Activated CD8-positive, alpha-beta memory T cell treated with anti-CD3 and anti-CD28 coated beads for 4 hours (primary cell): ENCODE results near the gene ACVR1B.
"Not testable (repeated sequence)": the region's sequence is repeated elsewhere in the genome, so short reads cannot be mapped to it uniquely, and the experiment has no call there.

Source experiments
- DNase-seq, 2 donors: peaks; one replicate each; pipeline ENCODE4 v3.0.0-alpha.2; 2020; ENCODE audit warnings: low read depth in 2 of 2

The ACVR1B gene

DNA sequence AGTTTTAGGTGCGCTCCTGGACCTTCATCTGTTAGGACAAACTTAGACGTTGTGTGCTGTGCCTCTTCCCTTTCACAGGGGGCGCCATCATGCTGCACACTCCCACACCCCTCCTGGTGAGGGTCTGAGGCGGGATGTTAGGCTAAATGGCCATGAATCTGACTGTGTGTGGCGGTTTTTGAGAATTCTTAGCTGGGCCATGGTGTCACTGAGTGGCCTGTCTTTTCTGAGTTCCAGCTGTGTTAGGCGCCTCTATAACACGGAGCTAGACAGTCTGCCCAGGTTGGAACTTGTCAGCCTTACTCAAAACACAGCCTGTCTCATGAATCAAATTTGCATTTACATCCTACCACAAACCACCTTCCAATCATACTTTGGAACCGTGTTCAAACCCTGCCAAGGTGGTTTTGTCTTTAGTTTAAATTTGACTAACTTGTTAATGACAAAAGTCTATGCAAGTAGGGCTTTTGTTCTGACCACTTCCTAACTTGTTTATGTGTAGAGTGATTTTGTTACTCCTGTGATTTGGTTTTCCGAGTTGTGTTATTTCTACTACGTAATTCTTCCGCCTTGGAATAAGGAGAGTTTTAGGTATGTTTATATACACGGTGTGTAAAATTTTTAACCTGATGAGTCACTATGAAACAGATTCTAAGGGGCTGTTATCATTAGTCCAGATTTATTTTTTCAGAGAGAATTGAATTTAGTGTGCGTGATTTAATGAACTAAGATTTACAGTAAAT, 19.6 kb downstream of the ACVR1B start:
- no peak for DNase-seq

DNA sequence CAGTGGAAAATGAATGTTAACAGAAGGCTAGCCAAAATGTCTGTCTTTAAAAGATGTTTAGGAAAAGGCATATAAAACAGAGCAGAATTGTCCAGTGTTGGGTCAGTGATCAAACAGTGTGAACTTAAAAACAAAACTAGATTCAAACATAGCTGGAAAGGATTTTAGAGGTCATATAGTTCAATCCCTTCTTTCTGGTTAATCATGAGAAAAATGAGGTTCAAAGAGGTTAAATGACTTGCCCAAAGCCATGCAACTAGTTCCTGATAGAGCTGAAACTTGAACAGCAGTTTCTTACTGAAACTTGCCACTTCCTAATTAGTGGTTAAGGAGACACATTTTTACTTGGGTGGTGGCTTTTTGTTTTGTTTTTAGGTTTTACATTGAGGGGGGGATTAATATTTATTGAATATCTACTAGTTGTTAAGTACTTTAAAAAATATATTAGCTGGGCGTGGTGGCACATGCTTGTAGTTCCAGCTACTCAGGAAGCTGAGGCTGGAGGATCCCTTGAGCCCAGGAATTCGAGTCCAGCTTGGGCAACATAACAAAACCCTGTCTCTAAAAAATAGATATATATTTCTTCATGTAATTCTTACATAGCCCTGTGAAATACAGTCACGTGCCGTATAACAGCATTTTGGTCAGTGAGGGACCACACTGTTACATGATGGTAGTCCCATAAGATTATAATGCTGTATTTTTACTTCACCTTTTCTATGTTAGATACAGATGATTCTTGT, 20.4 kb downstream of the ACVR1B start:
- no peak for DNase-seq

DNA sequence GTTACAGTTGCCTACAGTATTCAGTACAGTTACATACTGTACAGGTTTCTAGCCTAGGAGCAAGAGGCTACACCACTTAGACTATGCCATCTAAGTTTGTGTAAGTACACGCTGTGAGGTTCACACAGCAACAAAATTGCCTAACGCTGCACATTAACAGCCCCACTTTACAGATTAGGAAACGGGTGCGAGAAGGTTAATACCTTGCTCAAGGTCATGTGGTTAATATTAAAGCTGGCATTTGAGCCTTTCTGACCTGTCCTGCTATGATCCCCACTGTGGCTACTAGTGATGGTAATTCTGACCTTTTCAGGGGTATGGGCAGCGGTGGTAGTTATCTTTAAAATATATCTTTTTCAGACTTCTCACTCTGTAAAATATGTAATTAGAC, 20.9 kb downstream of the ACVR1B start:
- no peak for DNase-seq

DNA sequence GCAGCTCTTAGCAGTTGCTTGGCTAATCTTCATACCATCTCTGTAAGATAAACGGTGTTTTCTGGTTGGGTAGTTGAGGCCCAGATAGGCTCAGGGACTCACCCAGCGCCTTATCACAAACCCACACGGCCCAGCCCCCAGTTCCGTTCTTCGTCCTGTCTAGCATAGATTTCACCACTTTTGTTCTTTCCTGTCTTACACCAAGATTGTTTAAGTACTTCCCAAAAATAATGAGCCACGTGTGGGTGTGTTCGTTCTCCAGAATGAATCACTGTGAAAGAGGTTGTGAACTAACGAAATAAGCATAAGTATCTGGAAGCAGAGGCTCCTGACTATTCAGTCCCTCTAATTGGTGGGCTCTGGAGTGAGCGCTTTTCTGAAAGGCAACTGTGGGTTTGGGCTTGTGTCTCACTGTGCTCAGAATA, 21.4 kb downstream of the ACVR1B start:
- DNase-seq = peak in 1 of 2 donors; percentile 31

DNA sequence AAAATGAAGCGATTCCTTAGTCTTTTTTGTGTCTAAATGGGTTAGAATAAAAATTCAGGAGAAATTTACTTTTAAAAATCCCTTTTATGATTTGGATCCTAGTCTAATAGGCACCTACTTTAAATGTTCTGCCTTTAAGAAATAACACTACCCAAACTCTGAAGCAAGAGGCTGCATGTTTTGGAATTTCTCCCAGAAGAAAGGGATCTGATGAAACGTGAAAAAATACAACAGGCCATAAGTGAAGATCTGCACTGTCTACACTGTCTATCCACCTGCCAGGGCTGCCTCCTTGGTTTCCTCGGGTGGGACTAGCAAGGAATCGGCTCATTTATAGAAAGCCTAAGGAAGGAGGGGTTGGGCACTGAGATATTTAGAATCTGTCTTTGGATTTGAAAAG, 22.1 kb downstream of the ACVR1B start:
- DNase-seq = no peak

DNA sequence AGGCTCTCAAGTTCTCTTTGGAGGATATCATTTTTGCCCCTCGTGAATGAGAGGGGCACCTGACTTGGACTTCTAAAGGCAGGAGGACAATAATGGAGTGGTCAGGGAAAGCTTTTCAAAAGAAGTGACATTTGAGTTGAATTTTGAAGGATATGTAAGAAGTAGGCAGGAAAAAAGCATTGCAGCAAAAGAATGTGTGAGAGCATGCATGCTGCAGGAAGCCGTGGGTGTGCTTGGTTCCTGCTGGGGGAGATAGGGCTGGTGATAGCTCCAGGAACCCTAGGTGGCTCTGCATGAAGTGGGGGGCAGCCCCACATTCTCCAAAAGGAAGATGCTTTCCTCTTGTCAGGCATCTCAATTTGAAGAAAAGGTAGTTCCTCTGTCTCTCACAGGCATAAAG, 23.1 kb downstream of the ACVR1B start:
- DNase-seq = no peak

DNA sequence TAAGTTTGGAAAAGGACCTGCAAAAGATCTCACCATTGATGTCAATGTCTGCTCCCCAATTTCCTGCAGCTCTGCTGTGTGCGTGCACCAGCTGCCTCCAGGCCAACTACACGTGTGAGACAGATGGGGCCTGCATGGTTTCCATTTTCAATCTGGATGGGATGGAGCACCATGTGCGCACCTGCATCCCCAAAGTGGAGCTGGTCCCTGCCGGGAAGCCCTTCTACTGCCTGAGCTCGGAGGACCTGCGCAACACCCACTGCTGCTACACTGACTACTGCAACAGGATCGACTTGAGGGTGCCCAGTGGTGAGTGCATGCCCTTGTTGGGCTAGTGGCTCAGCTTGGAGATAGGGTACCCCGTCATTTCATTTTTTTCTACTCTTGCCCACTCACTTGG, 23.7 kb downstream of the ACVR1B start:
- DNase-seq = no peak

DNA sequence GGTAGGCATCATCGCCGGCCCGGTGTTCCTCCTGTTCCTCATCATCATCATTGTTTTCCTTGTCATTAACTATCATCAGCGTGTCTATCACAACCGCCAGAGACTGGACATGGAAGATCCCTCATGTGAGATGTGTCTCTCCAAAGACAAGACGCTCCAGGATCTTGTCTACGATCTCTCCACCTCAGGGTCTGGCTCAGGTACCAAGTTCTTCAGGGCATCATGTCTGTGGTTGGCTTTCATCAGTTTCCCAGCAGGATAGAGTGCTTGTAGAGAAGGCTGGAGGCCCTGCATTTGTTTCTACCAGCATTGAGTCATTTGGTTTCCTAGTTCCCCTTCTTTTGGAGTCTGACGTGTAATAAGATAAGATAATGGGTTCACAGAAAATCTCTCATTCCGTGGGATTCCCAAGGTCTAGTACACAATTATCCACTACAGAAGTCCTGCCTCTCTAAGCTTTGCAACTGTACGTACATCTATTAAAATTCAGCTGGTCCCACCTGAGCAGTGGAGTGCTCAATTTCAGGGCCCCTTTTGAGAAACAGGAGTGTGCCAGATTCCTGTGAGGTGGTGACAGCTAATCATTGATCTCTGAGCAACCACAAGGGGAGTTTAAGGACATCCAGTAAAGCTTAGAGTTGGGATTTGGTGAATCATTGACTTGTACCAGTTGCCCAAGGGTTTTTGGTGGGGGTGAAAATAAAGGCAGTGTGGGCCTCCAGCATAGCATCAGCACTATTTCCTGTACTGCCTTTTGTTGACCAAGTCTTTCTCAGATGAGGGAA, 25.1 kb downstream of the ACVR1B start:
- DNase-seq = no peak

DNA sequence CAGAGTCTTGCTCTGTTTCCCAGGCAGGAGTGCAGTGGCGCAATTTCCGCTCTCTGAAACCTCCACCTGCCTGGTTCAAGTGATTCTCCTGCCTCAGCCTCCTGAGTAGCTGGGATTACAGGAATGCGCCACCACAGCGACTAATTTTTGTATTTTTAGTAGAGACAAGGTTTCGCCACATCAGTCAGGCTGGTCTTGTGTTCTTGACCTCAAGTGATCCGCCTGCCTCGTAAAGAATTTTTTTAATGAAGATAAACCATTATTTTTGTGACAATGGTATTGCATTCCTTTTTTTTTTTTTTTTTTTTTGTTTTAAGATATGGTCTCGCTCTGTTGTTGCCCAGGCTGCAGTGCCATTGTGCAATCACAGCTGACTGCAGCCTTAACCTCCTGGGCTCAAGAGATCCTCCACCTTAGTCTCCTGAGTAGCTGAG, 25.8 kb downstream of the ACVR1B start:
- DNase-seq = no peak

DNA sequence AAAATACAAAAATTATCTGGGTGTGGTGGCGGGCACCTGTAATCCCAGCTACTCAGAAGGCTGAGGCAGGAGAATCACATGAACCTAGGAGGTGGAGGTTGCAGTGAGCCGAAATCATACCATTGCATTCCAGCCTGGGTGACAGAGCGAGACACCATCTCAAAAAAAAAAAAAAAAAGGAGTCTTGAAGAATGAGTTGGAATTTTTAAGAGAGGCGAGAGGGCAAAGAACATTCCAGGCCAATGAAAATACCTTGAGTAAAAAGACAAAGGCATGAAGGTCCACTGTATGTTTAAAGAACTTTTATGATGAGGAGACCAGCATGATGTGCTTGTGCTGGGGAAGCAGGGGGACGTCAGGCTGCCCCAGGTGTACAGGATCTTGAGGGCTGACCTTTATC, 27.8 kb downstream of the ACVR1B start:
- DNase-seq = not testable (repeated sequence)

DNA sequence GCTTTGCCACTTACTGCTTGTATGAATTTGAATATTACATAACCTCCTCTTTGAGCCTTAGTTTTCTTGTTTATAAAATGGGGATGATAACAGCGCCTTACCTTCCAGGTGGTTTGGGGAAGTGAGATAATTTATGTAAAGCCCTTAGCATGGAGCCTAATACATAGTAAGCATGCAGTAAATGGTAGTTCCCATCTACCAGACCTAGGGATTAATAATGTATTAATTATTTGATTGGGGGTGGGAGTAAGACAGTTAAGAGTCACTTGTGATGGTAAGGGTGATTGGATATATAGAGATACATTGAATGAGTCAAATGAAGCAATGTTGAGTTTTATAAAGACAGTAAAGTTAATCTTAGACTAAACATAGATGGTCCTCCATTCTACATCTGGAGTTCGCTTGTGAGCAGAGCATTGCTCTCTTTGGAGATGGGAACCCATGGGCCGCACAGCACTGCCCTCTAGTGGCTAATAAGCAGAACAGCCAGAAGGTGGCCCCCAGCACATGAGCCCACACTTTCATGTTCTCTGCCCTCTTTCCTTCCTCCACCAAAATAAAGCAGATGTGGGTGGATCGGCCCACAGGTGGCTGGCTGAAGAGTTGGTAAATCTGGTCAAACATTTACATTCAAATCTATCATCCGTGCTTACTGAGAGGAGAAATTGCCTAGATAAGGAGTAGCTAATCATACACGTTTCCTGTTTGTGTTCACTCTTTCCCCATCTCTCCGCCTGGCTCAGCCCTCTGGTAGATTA, 28.7 kb downstream of the ACVR1B start:
- DNase-seq = peak; percentile 38 to 42

DNA sequence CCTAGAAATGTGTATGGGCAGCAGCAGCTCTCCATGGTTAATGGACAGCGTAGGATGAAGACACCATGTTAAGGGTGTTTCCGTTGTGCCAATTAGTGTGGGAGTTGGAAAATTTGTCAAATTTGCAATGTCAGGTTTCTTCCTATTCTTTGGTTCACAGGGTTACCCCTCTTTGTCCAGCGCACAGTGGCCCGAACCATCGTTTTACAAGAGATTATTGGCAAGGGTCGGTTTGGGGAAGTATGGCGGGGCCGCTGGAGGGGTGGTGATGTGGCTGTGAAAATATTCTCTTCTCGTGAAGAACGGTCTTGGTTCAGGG, 29.3 kb downstream of the ACVR1B start:
- DNase-seq = no peak

DNA sequence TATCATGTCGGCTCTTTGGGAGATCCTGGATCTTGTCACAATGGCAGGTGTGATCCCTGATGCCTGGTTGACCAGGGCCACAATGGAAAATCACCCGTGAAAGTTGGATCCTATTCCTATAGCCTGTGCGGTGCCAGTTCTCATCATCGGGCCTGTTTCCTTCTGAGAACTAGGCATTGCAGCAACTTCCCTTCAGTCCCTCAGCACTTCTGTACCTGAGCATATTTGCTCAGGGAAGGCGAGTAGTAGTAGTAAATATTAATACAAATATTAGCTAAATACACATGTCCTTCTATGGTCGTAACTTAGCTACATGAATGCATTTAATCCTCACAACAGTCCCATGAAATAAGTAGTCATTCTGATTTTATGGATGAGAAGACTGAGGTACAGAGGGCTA, 33.2 kb downstream of the ACVR1B start:
- no peak for DNase-seq

DNA sequence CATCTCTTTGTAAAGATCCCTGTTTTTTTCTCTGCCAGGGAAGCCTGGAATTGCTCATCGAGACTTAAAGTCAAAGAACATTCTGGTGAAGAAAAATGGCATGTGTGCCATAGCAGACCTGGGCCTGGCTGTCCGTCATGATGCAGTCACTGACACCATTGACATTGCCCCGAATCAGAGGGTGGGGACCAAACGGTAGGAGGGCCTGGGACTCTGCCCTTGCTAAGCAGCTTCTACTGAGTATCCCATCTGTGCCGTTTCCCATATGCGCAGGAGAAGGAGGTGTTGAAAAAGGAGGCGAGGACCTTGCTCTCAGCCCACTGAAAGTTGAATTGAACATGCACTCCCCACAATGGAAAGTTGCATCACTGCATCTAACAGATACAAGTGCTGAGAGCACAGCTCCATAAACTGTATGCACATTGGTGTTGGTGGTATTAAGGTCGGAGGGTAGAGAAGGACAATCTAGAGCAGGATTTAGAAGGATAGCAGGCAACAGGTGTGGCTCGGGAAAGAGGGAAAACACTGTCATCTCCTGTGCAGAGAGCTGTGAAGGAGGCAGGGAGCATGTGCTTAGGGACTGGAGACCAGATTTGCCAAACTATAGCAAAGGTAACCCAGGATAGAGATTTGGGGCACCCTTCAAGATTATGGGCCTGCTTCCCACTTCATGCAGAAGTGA, 33.8 kb downstream of the ACVR1B start:
- no peak for DNase-seq

DNA sequence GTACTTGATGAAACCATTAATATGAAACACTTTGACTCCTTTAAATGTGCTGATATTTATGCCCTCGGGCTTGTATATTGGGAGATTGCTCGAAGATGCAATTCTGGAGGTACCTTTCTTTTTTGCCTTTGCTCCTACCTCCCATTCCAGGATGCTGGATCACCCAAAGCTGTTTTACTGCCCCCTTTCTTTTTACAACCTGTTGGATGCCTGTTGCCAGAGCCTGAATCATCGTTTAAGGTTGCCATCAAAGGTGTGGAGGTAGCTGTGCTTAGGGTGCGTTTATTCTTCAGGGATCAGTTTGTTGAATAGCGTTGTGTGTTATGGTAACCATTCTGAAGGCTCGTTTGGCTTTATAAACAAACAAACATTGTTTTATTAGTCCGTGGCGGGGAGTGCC, 35.3 kb downstream of the ACVR1B start:
- no peak for DNase-seq

DNA sequence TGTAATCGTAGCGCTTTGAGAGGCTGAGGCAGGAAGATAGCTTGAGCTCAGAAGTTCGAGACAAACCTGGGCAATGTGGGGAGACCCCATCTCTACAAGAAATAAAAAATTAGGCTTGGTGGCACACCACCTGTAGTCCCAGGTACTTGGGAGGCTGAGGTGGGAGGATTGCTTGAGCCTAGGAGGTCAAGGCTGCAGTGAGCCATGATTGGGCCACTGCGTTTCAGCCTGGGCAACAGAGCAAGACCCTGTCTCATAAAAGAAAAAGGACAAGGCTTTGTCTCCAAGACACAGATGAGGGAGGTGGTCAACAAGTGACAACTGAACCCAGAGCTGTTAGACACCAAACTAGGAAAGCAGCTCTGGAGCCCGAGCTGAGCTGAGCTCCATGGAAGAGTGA, 40.7 kb downstream of the ACVR1B start:
- DNase-seq = no peak

DNA sequence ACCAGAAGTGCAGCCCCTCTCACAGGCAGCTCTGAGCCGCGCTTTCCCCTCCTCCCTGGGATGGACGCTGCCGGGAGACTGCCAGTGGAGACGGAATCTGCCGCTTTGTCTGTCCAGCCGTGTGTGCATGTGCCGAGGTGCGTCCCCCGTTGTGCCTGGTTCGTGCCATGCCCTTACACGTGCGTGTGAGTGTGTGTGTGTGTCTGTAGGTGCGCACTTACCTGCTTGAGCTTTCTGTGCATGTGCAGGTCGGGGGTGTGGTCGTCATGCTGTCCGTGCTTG, 43.0 kb downstream of the ACVR1B start:
- no peak for DNase-seq

DNA sequence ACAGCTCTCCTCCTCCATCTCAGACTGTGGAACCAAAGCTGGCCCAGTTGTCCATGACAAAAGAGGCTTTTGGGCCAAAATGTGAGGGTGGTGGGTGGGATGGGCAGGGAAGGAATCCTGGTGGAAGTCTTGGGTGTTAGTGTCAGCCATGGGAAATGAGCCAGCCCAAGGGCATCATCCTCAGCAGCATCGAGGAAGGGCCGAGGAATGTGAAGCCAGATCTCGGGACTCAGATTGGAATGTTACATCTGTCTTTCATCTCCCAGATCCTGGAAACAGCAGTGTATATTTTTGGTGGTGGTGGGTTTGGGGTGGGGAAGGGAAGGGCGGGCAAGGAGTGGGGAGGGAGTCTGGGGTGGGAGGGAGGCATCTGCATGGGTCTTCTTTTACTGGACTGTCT, 43.5 kb downstream of the ACVR1B start:
- DNase-seq = no peak

DNA sequence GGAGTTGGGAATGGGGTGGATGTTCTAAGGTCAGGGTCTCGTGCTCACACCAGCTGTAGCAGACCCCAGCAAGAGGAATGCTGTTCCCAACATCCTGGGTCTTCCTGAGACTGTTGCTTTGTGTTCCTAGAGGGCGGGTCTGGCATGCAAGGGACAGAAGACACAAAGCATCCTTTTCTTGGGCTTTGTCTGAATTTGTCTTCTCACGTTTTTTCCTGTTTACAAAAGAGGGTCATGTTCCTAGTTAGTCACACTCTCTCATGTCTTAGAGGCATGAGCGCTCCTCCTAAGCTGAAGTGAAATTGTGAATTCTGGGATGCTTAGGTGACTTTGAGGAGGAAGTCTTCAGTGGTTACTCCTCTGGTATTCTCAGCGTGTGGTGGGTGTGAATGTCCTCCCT, 45.6 kb downstream of the ACVR1B start:
- no peak for DNase-seq

DNA sequence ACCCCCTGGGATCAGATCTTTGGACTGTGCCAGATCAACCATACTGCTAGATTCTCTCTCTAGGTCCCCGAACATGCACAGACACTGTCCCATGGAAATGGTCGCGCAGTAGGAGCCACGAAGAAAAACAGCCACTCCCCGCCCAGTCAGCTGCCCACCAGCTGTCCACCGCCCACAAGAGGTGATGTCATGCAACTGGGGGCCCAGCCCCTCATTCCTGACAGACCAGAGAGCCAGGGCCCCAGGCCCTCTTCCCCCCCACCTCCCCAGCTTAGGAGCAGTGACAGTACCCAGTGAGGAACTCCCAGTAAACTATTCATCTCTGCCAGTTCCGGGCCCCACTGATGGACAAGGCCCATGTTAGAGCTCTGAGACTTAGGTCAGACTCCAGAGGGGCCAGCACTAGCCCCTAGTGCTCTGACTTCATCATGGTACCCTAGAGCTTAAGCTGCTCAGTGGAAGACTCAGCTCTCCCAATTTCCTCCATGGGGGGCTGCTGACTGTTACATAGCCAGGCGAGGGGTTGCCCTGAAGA, 51.6 kb downstream of the ACVR1B start:
- no peak for DNase-seq

DNA sequence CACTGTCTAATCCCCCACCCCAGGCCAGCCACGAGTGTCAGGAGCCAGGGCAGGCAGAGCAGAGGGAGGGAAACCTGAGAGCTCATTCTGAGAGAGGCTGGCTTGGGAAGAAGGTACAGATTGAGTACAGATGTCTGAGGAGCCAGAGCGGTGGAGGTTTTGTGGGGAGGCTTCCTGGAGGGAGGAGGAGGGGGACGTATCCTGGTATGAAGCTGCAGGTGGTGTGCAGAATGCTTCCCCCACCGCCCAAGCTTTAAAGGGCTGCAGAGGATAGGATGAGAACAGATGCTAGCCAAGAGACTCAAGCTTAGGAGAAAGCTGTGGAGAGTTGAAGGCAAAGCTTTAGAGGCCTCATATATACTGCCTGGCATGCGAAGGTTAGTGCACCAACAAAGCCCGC, 52.1 kb downstream of the ACVR1B start:
- DNase-seq = no peak
